ENCODE measurements around the gene HSP90AB1.

- no peak for TF ChIP-seq GMEB1 (CRISPR knock-in tag; IDR thresholded peaks at IDR 0.05)
- TF ChIP-seq TEAD4 (IDR thresholded peaks at IDR 0.05; ENCODE audit: low read length), result no peak
- no peak for TF ChIP-seq TEAD4 (CRISPR knock-in tag; IDR thresholded peaks at IDR 0.05; ENCODE audit: borderline replicate concordance)
- no peak for TF ChIP-seq SRF (CRISPR knock-in tag; IDR thresholded peaks at IDR 0.05)
- TF ChIP-seq CTCF (IDR thresholded peaks at IDR 0.05 in 2 of 3, conservative IDR thresholded peaks at IDR 0.05 in 1 of 3; ENCODE audit: insufficient read depth in 2 of 3, low read depth in 1 of 3, low read length in 3 of 3), result no peak
- no peak for TF ChIP-seq RAD21 (CRISPR knock-in tag; conservative IDR thresholded peaks at IDR 0.05 in 1 of 2, IDR thresholded peaks at IDR 0.05 in 1 of 2)
- TF ChIP-seq NFYB (IDR thresholded peaks at IDR 0.05; ENCODE audit: extremely low read depth, insufficient read length), result no peak
- TF ChIP-seq CTBP1 (IDR thresholded peaks at IDR 0.05; ENCODE audit: borderline replicate concordance), result no peak
- TF ChIP-seq TBL1XR1 (IDR thresholded peaks at IDR 0.05; ENCODE audit: low read length in 2 of 2), result no peak
- TF ChIP-seq MXD1 (CRISPR knock-in tag; IDR thresholded peaks at IDR 0.05; ENCODE audit: borderline replicate concordance, poor library complexity, severe bottlenecking), result no peak
- no peak for TF ChIP-seq NR2C2 (CRISPR knock-in tag; IDR thresholded peaks at IDR 0.05)
- no peak for TF ChIP-seq NR2C2 (tag; IDR thresholded peaks at IDR 0.05)
- no peak for TF ChIP-seq ZNF785 (CRISPR knock-in tag; IDR thresholded peaks at IDR 0.05)
- peak; percentile 58; the same call in 1 of the 2 replicates for TF ChIP-seq POLR2AphosphoS5 (IDR thresholded peaks at IDR 0.05; ENCODE audit: control insufficient read depth, insufficient read depth, low read depth, low read length)
- no peak for TF ChIP-seq SPI1 (IDR thresholded peaks at IDR 0.05; ENCODE audit: borderline replicate concordance, low read depth, low read length)
These were observed 2.3 kb downstream of the HSP90AB1 start for GRCh38 chr6:44249082-44249748.

Measured in K562 (cell line).